ENCODE measurements around the gene SRSF3.
"Not testable (repeated sequence)": the region's sequence is repeated elsewhere in the genome, so short reads cannot be mapped to it uniquely, and the experiment has no call there.

The SRSF3 gene

GRCh38 chr6:36594029-36594815, at the start of gene SRSF3:
Gene SRSF3 (plus strand): TSS chr6:36594362. CDS start chr6:36596763, 2,401 bp downstream.
- peak; percentile 86 to 91 for DNase-seq (ENCODE audit: low read depth in 2 of 2)

DNA sequence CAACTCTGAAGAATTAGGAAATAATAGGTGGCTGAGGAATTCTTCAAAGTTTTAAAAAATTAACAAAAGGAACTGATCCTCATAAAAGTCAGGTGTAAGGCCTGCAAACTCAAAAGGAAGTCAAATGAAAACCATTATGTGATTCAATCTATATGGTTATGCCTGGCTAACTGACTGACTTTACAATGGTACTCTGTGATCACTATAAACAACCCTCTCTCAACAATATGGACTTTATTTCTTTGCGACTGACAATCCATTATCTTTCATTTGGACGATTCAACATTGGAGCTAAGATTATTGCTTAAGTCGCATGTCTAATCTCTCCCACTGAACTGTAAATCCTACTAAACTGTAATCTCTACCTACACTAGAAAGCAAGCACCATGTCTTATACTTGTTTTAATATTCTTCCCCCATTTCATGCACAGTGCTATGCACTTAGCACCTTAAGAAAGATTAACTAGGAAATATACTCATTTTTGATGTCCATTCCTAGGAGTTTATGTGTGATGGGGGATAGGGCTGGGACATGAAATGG, 48.3 kb upstream of the SRSF3 start:
- DNase-seq (ENCODE audit: low read depth in 2 of 2), result no peak

DNA sequence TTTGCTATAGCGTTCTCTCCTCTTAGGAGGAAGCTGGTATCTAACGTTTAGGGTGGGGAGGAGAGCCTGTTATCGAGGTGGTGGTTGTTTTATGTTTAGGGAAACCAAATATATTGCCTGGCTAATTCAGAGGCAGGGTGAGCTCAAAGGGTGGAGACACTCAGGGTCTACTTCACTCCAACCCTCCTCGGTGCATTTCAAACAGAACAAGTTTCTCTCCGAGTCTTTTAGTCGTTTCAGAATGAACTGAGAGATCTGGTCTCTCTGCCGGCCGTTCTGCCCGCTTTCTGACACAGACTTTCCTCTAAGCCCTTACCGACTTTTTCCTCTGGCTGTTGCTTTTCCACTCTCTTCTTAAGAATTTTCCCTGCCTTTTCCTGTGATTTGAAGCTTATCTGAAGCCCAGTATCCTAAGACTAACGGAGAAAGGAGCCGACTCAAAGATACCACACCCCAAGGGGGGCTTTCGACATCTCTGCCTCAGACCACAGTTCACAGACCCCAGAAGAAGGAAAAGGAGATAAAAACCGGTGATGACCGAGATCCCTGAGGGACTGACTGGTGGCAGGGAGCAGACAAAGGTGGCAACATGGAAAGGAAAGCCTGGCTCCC, 47.7 kb upstream of the SRSF3 start:
- no peak for DNase-seq (ENCODE audit: low read depth in 2 of 2)

DNA sequence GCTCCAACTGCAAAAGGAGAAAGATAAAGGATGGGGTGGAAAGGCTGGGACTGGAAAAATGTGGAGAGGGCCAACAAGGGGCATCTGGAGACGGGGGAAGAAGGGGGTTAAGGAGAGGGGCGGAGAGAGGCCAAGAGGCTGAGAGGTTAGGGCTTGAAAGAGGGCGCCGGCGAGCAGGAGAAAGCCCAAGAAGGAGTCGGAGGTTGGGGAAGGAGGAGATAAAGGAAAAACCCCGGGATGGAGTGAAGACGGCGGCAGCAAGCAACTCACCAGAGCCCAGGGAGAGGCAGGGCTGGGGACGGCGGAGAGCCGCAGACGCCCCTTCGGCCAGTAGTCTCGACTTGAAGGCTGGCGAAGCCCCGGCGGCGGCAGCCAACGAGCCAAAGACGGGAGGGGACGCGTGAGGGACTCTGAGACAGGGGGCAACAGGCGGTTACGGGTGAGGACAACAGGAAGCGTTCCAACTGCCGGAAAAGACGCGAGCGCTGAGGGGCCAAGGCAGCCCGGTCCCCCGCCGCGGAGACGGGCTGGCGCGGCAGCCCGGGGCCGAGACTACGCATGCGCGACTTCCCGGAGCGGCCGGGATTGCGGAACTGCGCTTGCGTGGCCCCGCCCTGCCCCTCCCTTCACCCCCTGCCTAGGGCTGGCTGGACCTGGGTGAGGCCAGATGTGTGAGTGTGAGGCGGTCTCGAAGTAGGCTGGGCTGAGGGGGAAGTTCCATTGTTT, 47.1 kb upstream of the SRSF3 start, which contains the start of gene STK38:
Gene STK38, minus strand, starts transcription at position 560 of the 726 bp plus-strand sequence. CDS start 7,277 bp downstream, outside the sequence.
- DNase-seq (ENCODE audit: low read depth in 2 of 2), result peak; percentile 83 to 87

DNA sequence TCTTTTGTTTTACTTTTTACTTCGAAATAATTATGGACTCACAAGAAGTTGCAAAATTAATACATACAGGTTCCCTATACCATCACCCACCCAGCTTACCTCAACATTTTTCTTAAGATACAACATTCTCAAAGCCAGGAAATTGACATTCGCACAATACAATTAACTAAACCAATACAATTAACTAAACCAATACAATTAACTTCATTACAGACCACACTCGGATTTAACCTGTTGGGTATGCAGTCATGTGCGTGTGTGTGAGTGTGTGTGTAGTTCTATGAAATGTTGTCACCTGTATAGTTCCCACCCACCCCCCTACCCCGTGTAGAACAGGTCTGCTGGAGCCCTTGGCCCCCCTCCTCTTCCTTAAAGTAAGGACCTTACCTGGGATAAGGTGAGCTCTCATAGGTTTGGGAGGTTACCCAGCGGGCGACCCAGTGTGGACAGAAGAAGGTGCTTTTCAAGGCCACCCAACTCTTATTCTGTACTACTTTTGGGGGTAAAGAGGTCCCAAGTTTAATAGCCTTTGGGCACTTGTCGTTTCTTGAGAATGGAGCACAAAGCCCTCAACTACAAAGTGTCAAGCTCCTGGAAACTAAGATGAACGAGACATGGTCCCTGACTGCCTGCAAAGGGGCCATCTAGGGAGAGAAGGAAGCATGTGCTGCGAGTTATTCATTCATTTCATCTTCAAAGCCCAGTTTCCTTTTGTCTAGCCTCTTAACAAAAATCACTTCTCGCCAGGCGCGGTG, 46.3 kb upstream of the SRSF3 start:
- no peak for DNase-seq (ENCODE audit: low read depth in 2 of 2)

DNA sequence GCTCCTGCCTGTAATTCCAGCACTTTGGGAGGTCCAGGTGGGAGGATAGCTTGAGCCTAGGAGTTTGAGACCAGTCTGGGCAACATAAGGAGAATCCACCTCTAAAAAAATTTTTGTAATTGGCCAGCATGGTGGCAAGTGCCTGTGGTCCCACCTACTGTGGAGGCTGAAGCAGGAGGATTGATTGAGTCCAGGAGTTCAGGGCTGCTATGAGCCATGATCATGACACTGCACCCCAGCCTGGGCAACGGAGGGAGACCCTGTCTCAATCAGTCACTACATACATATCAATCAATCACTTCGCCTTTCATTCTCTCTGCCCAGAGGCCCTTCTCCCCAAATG, 45.8 kb upstream of the SRSF3 start:
- no peak for DNase-seq (ENCODE audit: low read depth in 2 of 2)

DNA sequence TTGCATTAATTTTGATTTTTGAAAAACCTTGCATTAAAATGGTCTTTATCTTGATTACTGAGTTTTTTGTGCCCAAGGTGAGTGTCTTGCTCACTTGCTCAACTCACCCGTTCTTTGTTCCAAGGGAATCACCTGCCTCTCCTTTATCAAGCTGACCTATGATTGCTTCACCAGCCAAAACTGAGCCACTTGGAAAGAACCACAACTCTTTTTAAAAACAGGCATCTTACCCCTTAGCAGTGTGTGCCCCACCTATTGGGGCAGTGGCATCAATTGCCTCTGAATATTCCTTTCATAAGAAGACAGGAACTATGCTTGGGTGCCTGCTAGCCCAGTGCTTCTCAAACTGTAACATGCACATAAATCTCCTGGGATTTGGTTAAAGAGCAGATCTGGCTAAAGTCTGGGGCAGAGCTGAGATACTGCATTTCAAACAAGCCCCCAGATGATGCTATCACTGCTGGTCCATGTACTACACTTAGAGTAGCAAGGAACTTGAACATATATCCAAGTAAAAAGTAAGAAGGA, 43.6 kb upstream of the SRSF3 start:
- no peak for DNase-seq (ENCODE audit: low read depth in 2 of 2)

GRCh38 chr6:36555750-36556252, 38.4 kb upstream of the SRSF3 start:
- no peak for DNase-seq (ENCODE audit: low read depth in 2 of 2)

GRCh38 chr6:36556281-36556680, 37.9 kb upstream of the SRSF3 start:
- DNase-seq (ENCODE audit: low read depth in 2 of 2), result no peak

GRCh38 chr6:36559011-36559793, 35.0 kb upstream of the SRSF3 start:
- no peak for DNase-seq (ENCODE audit: low read depth in 2 of 2)

GRCh38 chr6:36560822-36561221, 33.3 kb upstream of the SRSF3 start:
- no peak for DNase-seq (ENCODE audit: low read depth in 2 of 2)

- DNase-seq (ENCODE audit: low read depth in 2 of 2), result no peak
Observed at GRCh38 chr6:36563237-36563927, 30.8 kb upstream of the SRSF3 start.

- DNase-seq (ENCODE audit: low read depth in 2 of 2), result no peak
Observed at GRCh38 chr6:36563928-36564284, 30.3 kb upstream of the SRSF3 start.

DNA sequence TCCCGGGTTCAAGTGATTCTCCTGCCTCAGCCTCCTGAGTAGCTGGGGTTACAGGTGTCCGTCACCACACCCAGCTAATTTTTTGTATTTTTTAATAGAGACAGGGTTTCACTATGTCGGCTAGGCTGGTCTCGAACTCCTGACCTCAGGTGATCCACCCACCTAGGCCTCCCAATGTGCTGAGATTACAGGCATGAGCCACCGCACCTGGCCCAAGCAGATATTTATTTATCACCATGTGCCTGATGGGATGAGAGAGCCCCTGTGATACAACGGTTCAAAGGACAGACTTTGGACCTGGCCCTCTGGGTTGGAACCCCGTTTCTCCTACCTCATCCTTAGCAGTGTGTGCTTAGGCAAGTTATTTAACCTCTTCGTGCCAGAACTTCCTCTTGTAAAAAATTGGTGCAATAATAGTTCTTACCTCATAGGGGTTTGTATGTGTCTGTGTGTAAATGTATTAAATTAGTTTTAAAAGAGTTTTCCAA, 27.7 kb upstream of the SRSF3 start:
- no peak for DNase-seq (ENCODE audit: low read depth in 2 of 2)

GRCh38 chr6:36570264-36570663, 23.9 kb upstream of the SRSF3 start:
- DNase-seq (ENCODE audit: low read depth in 2 of 2), result no peak

DNA sequence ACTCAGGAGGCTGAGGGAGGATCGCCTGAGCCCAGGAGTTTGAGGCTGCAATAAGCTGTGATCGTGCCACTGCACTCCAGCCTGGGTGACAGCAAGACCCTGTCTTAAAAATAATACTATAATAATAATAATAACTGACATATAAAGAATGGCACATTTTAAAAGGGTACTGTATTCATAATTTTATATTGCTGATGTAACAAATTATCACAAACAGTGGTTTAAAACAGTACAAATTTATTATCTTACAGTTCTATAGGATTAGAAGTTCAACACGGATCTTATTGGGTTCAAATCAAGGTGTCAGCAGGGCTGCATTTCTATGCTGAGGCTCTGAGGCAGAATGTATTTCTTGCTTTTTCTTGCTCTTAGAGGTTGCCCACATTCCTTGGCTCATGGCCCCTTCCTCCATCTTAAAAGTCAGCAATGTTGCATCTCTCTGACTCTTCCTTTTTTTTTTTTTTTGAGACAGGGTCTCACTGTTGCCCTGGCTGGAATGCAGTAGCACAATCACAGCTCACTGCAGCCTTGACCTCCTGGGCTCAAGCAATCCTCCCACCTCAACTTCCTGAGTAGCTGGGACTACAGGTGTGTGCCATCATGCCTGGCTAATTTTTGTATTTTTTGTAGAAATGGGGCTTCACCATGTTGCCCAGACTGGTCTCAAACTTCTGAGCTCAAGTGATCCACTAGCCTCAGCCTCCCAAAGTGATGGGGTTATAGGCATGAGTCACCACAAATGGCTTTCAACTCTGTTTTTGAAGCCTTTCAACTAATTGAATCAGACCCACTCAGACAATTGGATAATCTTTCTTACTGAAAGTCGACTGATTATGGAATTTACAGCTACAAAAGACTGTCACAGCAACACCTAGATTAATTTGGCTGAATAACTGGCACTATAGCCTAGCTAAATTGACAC, 22.8 kb upstream of the SRSF3 start:
- no peak for DNase-seq (ENCODE audit: low read depth in 2 of 2)

GRCh38 chr6:36572353-36573311, 21.5 kb upstream of the SRSF3 start:
- DNase-seq (ENCODE audit: low read depth in 2 of 2), result not testable (repeated sequence)

Measured in stimulated activated CD8-positive, alpha-beta memory T cell treated with anti-CD3 and anti-CD28 coated beads, Interleukin-15, amount 100 ng/mL, for 4 hours (primary cell).